AG09309 (cell line): Measurements from ENCODE around the gene SRSF7.
"Not testable (repeated sequence)": the region's sequence is repeated elsewhere in the genome, so short reads cannot be mapped to it uniquely, and the experiment has no call there.

Experiments used
- DNase-seq: peaks from one replicate; pipeline ENCODE4 v3.0.0-alpha.2; 2010; ENCODE audit warnings: low read depth
- H3K4me3 ChIP-seq: 2 replicates; pipeline ENCODE4 v1.5.1; 2011; ENCODE audit warnings: mild to moderate bottlenecking, low read depth, low read length, moderate library complexity; ENCODE audit not compliant: control insufficient read depth
- CTCF ChIP-seq: IDR thresholded peaks from 2 replicates; pipeline ENCODE4 v1.5.1; 2011; ENCODE audit warnings: mild to moderate bottlenecking, low read depth, low read length, inconsistent platforms; ENCODE audit not compliant: insufficient read depth, control insufficient read depth; ENCODE audit errors: missing control alignments

Gene SRSF7

DNA sequence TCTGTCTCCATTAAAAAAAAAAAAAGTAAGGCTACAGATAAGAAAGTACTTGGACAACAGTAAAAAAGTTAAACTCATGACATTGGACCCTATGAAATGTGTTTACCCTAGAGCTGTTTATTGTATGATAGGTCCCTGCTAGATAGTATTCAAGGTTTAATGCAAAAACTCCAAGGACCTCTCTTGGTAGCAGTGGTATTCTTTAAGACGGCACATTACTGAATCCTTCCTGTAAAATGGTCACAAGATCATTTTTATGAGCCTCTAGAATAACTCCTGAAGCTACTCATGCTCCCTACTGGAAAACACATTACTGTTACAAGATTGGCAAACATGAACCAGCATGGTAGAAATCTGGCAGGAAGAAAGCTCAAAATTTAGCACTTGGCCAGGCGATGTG is 46.5 kb downstream of the SRSF7 start:
- TF ChIP-seq CTCF, result no peak
- H3K4me3 ChIP-seq, result no peak overlapping the region
- peak; percentile 33 for DNase-seq

- H3K4me3 ChIP-seq, DNase-seq: not testable (repeated sequence)
Measured at GRCh38 chr2:38703336-38703735, 47.8 kb downstream of the SRSF7 start.

DNA sequence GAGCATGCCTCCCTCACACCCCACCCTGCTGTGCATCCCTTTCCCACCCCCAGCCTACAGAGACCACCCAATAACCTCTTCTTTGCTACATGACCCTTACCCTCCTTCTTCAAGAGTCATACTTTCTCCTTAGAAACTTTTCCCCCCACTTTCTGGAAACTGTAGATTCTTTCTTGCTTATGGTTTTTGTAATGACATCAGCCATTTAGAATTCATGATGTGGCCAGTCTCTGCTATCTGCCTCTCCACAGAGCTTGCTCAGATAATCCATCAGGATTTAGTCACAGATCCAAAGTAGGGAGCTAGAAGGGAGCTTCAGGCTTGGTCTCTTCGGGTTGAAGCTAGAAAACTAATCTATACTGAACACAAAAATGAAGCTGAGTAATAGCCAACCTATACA is 48.7 kb downstream of the SRSF7 start:
- peak; percentile 61 for DNase-seq
- no peak overlapping the region for H3K4me3 ChIP-seq
- TF ChIP-seq CTCF, result no peak

DNA sequence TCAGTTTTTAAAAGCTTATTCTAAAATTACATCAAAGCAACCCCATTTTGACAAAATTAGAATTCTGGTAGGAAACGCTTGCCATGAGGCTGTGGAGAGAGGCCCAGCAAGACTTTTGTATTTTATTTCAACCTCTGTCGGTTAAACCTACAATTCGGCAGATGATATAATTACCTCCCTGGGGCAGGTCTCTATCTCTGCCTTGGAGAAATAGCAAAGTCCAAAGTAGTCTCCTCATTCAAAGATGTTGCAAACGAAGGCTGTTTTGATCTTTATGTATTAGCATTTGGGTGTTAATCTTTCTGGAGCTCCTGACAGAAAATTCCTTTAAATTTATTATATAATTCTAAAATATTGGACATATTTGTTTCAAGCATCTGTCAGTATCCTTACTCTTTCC is 49.6 kb downstream of the SRSF7 start:
- no peak for TF ChIP-seq CTCF
- no peak overlapping the region for H3K4me3 ChIP-seq
- no peak for DNase-seq

- no peak for DNase-seq
- TF ChIP-seq CTCF, result no peak
- no peak overlapping the region for H3K4me3 ChIP-seq
Measured at GRCh38 chr2:38700881-38701458, 50.2 kb downstream of the SRSF7 start.

DNA sequence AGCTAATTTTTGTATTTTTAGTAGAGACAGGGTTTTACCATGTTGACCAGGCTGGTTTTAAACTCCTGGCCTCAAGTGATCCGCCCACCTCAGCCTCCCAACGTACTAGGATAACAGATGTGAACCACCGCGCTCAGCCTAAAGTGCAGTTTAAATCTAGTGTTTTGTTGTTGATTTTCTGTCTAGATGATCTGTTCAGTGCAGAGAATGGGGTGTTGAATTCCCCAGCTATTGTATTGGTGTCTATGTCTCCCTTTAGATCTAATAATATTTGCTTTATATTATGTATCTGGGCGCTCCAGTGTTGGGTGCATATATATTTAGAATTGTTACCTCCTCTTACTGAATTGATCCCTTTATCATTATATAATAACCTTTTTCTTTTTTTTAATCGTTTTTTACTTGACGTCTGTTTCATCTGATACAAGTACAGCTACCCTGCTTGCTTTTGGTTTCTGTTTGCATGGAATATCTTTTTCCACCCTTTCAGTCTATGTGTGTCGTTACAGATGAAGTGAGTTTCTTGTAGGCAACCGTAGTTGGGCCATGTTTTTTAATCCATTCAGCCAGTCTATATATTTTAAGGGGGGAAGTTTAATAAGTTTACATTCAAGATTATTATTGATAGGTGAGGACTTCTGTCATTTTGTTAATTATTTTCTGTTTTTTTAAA is 50.9 kb downstream of the SRSF7 start:
- no peak for DNase-seq
- no peak for TF ChIP-seq CTCF

GRCh38 chr2:38698467-38699003 is 52.6 kb downstream of the SRSF7 start:
- no peak overlapping the region for H3K4me3 ChIP-seq
- TF ChIP-seq CTCF, result no peak
- DNase-seq, result no peak

More for the DNA sequence above, 50.9 kb downstream of the SRSF7 start:
- no peak overlapping the region for H3K4me3 ChIP-seq
